ENCODE data around the gene SLC25A19.

DNA sequence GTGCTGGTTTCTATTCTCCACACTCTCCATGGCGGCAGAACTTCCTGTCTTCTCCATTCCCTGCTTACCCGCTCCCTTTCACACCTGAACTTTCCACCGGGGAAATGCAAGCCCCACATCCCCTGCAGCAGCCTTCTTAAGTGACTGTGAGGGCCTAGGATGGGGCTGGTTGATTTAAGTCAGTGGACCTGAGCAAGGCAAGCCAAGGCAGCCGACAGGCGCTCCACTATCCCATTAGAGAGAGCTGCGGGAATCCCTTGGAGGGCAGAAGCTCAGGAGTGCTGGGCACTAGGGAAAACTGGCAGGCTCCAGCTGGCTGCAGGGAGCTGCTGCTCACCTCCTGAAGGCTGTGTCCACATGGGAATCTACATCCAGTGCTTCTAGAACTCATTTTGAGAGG lies 36.1 kb upstream of the SLC25A19 start:
- TF ChIP-seq POLR2AphosphoS5 (IDR thresholded peaks at IDR 0.05; ENCODE audit: borderline replicate concordance, low read depth, low read length), result no peak
- TF ChIP-seq FOXP2 (optimal IDR thresholded peaks at IDR 0.05; ENCODE audit: control extremely low read depth, extremely low read length, insufficient read depth), result no peak

Data from SK-N-MC (cell line).